Chondrocyte (in vitro differentiated cells): ENCODE data around the gene SNRNP200. TPM values are rescaled to one million over a fixed set of nuclear protein-coding genes. Genes with fewer than 3 reads are reported as not detected.
A peak's percentile ranks its signal among the peaks of the same experiment; 100 is the strongest.

Experiments used
- DNase-seq: peaks from one replicate; pipeline ENCODE4 v3.0.0; 2021; ENCODE audit warnings: mixed read lengths, low spot score
- H3K27ac Mint-ChIP-seq: one replicate; pipeline ENCODE4 v1.8.0; 2021; ENCODE audit warnings: mild to moderate bottlenecking, moderate library complexity, mixed read lengths; ENCODE audit not compliant: unreplicated experiment
- H3K27me3 Mint-ChIP-seq: 2 replicates; pipeline ENCODE4 v1.8.0; 2021; ENCODE audit warnings: low read depth, mixed read lengths
- H3K36me3 Mint-ChIP-seq: 2 replicates; pipeline ENCODE4 v1.8.0; 2021; ENCODE audit warnings: low read depth, mixed read lengths
- H3K4me1 Mint-ChIP-seq: 2 replicates; pipeline ENCODE4 v1.8.0; 2021; ENCODE audit warnings: low read depth, mild to moderate bottlenecking, mixed read lengths
- H3K4me3 Mint-ChIP-seq: one replicate; pipeline ENCODE4 v1.8.0; 2021; ENCODE audit warnings: mild to moderate bottlenecking, moderate library complexity, mixed read lengths; ENCODE audit not compliant: unreplicated experiment
- H3K9me3 Mint-ChIP-seq: 2 replicates; pipeline ENCODE4 v1.8.0; 2021; ENCODE audit warnings: low read depth, mixed read lengths
- total RNA-seq: library from RNA; stranded (reverse); gene quantifications from 3 replicates; pipeline ENCODE4 v1.2.1, GENCODE V29; 2021
- TF ChIP-seq, protein P1 (sequence below): fragments of 200-600 bp; sonication (generic); IDR thresholded peaks from 2 replicates; pipeline ENCODE4 v1.5.0; 2021; ENCODE audit warnings: antibody characterized with exemption, mild to moderate bottlenecking, moderate library complexity

The SNRNP200 gene
- total RNA-seq, 1 donor from 2014 or later: 82.6 TPM

DNA sequence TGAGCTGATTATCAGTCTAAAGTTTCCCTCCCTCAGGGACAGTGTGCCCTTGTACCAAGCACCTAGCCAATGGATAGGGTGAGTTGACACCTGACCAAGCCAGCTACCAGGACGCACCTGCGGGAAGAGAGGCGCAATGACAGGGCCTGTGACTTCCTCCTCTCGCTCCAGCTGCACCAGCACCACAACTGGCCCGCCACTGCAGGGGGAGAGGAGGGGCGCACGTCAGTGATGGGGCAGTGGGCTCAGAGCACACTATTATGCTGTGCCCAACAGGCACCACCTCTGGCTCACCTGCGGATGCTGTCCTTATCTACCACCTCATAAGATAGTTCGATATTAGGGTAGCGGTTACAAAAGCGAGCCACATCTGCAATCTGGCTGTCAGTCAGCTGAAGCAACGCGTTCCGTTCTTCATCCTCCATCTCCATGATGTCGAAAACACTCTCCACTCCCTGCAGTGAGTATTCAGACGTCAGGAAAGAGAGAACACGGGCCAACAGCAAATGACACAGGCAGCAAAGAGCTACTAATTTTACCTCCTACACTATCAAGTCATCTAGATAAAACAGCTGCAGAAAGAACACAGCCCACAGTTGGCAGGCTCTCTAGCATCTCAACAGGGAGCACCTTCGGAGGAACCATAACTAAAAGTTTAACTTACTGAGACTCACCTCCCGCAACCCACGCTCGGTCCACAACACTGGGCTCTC, 28.4 kb downstream of the SNRNP200 start:
- TF ChIP-seq, protein P1, sequence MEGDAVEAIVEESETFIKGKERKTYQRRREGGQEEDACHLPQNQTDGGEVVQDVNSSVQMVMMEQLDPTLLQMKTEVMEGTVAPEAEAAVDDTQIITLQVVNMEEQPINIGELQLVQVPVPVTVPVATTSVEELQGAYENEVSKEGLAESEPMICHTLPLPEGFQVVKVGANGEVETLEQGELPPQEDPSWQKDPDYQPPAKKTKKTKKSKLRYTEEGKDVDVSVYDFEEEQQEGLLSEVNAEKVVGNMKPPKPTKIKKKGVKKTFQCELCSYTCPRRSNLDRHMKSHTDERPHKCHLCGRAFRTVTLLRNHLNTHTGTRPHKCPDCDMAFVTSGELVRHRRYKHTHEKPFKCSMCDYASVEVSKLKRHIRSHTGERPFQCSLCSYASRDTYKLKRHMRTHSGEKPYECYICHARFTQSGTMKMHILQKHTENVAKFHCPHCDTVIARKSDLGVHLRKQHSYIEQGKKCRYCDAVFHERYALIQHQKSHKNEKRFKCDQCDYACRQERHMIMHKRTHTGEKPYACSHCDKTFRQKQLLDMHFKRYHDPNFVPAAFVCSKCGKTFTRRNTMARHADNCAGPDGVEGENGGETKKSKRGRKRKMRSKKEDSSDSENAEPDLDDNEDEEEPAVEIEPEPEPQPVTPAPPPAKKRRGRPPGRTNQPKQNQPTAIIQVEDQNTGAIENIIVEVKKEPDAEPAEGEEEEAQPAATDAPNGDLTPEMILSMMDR: no peak
- Mint-ChIP-seq H3K4me3 (no peak overlapping the region), H3K9me3 (no peaks in the 10 kb centered on the region), H3K27ac (no peak overlapping the region), H3K4me1 (peaks cover 9% of the 10 kb centered on the region), H3K27me3 (no peaks in the 10 kb centered on the region), H3K36me3 (peaks cover 44% of the 10 kb centered on the region)
- no peak for DNase-seq

DNA sequence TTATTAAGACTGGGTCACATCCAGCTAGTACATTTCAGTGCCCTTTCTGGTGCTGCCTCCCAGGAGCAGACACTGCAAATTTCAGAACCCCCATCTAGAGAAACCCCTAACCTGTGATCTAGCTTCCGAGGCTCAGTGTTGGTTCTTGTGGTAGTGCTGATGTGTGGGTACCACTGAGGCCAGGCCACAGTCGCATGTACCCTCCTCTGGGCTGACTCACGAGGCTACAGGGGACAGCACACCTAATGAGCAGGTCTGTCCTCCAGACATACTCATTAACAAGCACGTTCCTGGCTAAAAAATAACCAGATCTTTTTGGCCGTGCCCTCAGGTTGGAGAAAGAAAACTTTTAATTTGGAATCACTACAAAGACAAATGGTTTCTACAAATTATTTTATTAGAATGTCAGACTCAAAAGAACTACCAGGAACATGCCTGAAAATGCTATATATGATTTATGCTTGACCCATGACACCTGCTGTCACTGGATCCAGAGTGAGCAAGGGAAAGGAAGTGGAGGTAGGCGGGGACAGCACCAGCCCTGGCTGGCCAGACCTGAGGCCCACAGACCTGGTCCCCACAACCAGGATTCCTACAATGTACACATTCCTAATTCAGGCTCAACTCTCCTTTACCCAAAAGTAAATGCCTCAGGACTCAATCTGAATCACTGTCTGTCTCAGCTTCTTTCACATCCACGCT, 30.8 kb downstream of the SNRNP200 start:
- H3K9me3 Mint-ChIP-seq: no peaks in the 10 kb centered on the region
- no peaks in the 10 kb centered on the region for H3K27me3 Mint-ChIP-seq
- H3K36me3 Mint-ChIP-seq: peaks cover 44% of the 10 kb centered on the region
- no peak overlapping the region for H3K4me3 Mint-ChIP-seq
- TF ChIP-seq, protein P1: no peak
- peak overlapping the region; percentile 36 for H3K27ac Mint-ChIP-seq
- peaks cover 9% of the 10 kb centered on the region for H3K4me1 Mint-ChIP-seq
- peak; percentile 38 for DNase-seq

GRCh38 chr2:96273763-96274162, 31.6 kb downstream of the SNRNP200 start:
- Mint-ChIP-seq H3K27ac (peak overlapping the region; percentile 45), H3K9me3 (no peaks in the 10 kb centered on the region), H3K27me3 (no peaks in the 10 kb centered on the region), H3K36me3 (peaks cover 39% of the 10 kb centered on the region), H3K4me3 (no peak overlapping the region), H3K4me1 (peaks cover 9% of the 10 kb centered on the region)
- TF ChIP-seq, protein P1: no peak
- DNase-seq: no peak

- H3K9me3 Mint-ChIP-seq: no peaks in the 10 kb centered on the region
- H3K27ac Mint-ChIP-seq: no peak overlapping the region
- TF ChIP-seq, protein P1: peak; percentile 32
- no peaks in the 10 kb centered on the region for H3K27me3 Mint-ChIP-seq
- DNase-seq: no peak
- no peak overlapping the region for H3K4me3 Mint-ChIP-seq
- H3K4me1 Mint-ChIP-seq: peaks cover 13% of the 10 kb centered on the region
- H3K36me3 Mint-ChIP-seq: peaks cover 28% of the 10 kb centered on the region
Observed at GRCh38 chr2:96271995-96272394, 33.4 kb downstream of the SNRNP200 start.

- Mint-ChIP-seq H3K27me3 (no peaks in the 10 kb centered on the region), H3K4me1 (peaks cover 28% of the 10 kb centered on the region), H3K9me3 (no peaks in the 10 kb centered on the region), H3K36me3 (peaks cover 13% of the 10 kb centered on the region), H3K27ac (peak overlapping the region; percentile 49), H3K4me3 (peak overlapping the region; percentile 93)
- TF ChIP-seq, protein P1: peak; percentile 57
- DNase-seq: no peak
Observed at GRCh38 chr2:96267159-96267971, 38.0 kb downstream of the SNRNP200 start.
